ENCODE measurements around the gene DOCK4. TPM values are rescaled to one million over a fixed set of nuclear protein-coding genes. Genes with fewer than 3 reads are reported as not detected.

DOCK4 gene
- total RNA-seq, 1 donor from 2014 or later, result 0.73 TPM

- no peaks in the 10 kb centered on the region for H3K27me3 Mint-ChIP-seq
- H3K4me3 Mint-ChIP-seq, result no peak overlapping the region
- intact Hi-C loops (cut with micrococcal nuclease), result loop anchor here (10.0 kb wide), 1 partner anchor 62 kb away; no protein-coding TSS in a partner anchor
- TF ChIP-seq CTCF (IDR thresholded peaks at IDR 0.05), result no peak
- ATAC-seq (ENCODE audit: low read depth), result no peak
- no peaks in the 10 kb centered on the region for H3K4me1 Mint-ChIP-seq
- H3K27ac Mint-ChIP-seq, result no peak overlapping the region
- ChIA-PET POLR2A (no interaction called here), CTCF (no interaction called here)
- peaks cover 10% of the 10 kb centered on the region for H3K36me3 Mint-ChIP-seq (ENCODE audit: low read depth)
- no peak for DNase-seq
- peaks cover 12% of the 10 kb centered on the region for H3K9me3 Mint-ChIP-seq
These were observed 30.4 kb upstream of the DOCK4 start for GRCh38 chr7:112236597-112236996.

GRCh38 chr7:112234147-112234546, 27.9 kb upstream of the DOCK4 start:
- ATAC-seq (ENCODE audit: low read depth) (no peak), DNase-seq (no peak)
- Mint-ChIP-seq H3K4me3 (no peak overlapping the region), H3K27me3 (no peaks in the 10 kb centered on the region), H3K4me1 (peaks cover 2% of the 10 kb centered on the region), H3K36me3 (ENCODE audit: low read depth) (peaks cover 5% of the 10 kb centered on the region), H3K9me3 (peaks cover 6% of the 10 kb centered on the region), H3K27ac (no peak overlapping the region)
- no peak for TF ChIP-seq CTCF (IDR thresholded peaks at IDR 0.05)
- ChIA-PET POLR2A (no interaction called here), CTCF (no interaction called here)
- intact Hi-C loops (cut with micrococcal nuclease), result loop anchor here (10.0 kb wide), 1 partner anchor 59 kb away; no protein-coding TSS in a partner anchor

- DNase-seq, result no peak
- Mint-ChIP-seq H3K4me1 (peaks cover 5% of the 10 kb centered on the region), H3K9me3 (peaks cover 6% of the 10 kb centered on the region), H3K27ac (no peak overlapping the region), H3K36me3 (ENCODE audit: low read depth) (peaks cover 5% of the 10 kb centered on the region), H3K27me3 (no peaks in the 10 kb centered on the region), H3K4me3 (no peak overlapping the region)
- intact Hi-C loops (cut with micrococcal nuclease), result loop anchor here (10.0 kb wide), 1 partner anchor 58 kb away; no protein-coding TSS in a partner anchor
- ChIA-PET CTCF (no interaction called here), POLR2A (no interaction called here)
- ATAC-seq (ENCODE audit: low read depth), result no peak
- TF ChIP-seq CTCF (IDR thresholded peaks at IDR 0.05), result no peak
These were observed 27.0 kb upstream of the DOCK4 start for GRCh38 chr7:112233048-112233697.

GRCh38 chr7:112232212-112232978, 26.2 kb upstream of the DOCK4 start:
- ATAC-seq (ENCODE audit: low read depth), result no peak
- TF ChIP-seq CTCF (IDR thresholded peaks at IDR 0.05), result no peak
- peaks cover 5% of the 10 kb centered on the region for H3K36me3 Mint-ChIP-seq (ENCODE audit: low read depth)

GRCh38 chr7:112228632-112229031, 22.4 kb upstream of the DOCK4 start:
- H3K4me3 Mint-ChIP-seq, result no peak overlapping the region
- no peaks in the 10 kb centered on the region for H3K9me3 Mint-ChIP-seq
- ATAC-seq (ENCODE audit: low read depth) (no peak), DNase-seq (no peak)
- intact Hi-C loops (cut with micrococcal nuclease), result no loop called here
- ChIA-PET POLR2A (no interaction called here), CTCF (no interaction called here)
- no peak for TF ChIP-seq CTCF (IDR thresholded peaks at IDR 0.05)
- H3K27me3 Mint-ChIP-seq, result no peaks in the 10 kb centered on the region
- H3K4me1 Mint-ChIP-seq, result peaks cover 8% of the 10 kb centered on the region
- no peaks in the 10 kb centered on the region for H3K36me3 Mint-ChIP-seq (ENCODE audit: low read depth)
- H3K27ac Mint-ChIP-seq, result no peak overlapping the region

More at GRCh38 chr7:112232212-112232978, 26.2 kb upstream of the DOCK4 start:
- ChIA-PET CTCF (no interaction called here), POLR2A (no interaction called here)
- DNase-seq, result no peak
- peaks cover 6% of the 10 kb centered on the region for H3K9me3 Mint-ChIP-seq
- intact Hi-C loops (cut with micrococcal nuclease), result loop anchor here (10.0 kb wide), 1 partner anchor 58 kb away; no protein-coding TSS in a partner anchor
- H3K27me3 Mint-ChIP-seq, result no peaks in the 10 kb centered on the region
- no peak overlapping the region for H3K27ac Mint-ChIP-seq
- no peak overlapping the region for H3K4me3 Mint-ChIP-seq
- H3K4me1 Mint-ChIP-seq, result peaks cover 5% of the 10 kb centered on the region
